ENCODE measurements around the gene DDX42. TPM values are rescaled to one million over a fixed set of nuclear protein-coding genes. Genes with fewer than 3 reads are reported as not detected.

Gene DDX42
- total RNA-seq, 1 experiment from 2014 or later = 184 TPM

DNA sequence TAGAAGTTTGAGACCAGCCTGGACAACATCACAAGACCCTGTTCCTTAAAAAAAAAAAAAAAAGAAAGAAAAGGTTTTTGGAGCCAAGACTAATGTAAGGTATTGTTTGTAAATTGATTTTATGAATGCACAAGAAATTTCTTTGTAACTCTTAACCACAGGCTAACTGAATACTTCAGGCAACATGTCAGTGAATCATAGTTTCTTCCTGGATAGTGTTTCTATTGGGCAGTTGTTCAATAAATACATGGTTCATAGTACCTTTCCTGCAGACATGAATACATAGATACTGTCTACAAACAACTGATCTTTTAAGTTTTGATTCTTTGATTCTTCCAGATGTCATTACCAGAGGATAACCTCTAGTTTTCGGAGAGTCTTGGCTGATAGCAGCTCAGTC is 11.6 kb downstream of the DDX42 start:
- no peak overlapping the region for H2BK120ac ChIP-seq (ENCODE audit: low read depth, low read length, poor library complexity, severe bottlenecking)
- no peak overlapping the region for H4K91ac ChIP-seq (ENCODE audit: insufficient read length, low read depth, low read length)
- no peak overlapping the region for H2AFZ ChIP-seq (ENCODE audit: low read length)
- no peak overlapping the region for H3K4me3 Mint-ChIP-seq
- peaks cover 2% of the 10 kb centered on the region for H4K20me1 ChIP-seq (ENCODE audit: control insufficient read depth, insufficient read depth, insufficient read length)
- H4K8ac ChIP-seq (replicated peaks; ENCODE audit: insufficient read length, low read depth, low read length) = no peak overlapping the region
- H3K79me2 ChIP-seq (ENCODE audit: insufficient read depth, low read length) = peaks cover 29% of the 10 kb centered on the region
- H2BK12ac ChIP-seq (ENCODE audit: insufficient read length, low read depth, low read length) = no peak overlapping the region
- H3K4ac ChIP-seq (ENCODE audit: low read depth, low read length) = no peak overlapping the region
- no peaks in the 10 kb centered on the region for H3K27me3 ChIP-seq (ENCODE audit: insufficient read depth, low read length)
- peaks cover 7% of the 10 kb centered on the region for H3K79me1 ChIP-seq (ENCODE audit: insufficient read depth, low read depth, low read length, poor library complexity, severe bottlenecking)
- H3K27ac Mint-ChIP-seq = no peak overlapping the region
- H3K14ac ChIP-seq (ENCODE audit: insufficient read depth, low read length) = no peak overlapping the region
- DNase-seq = no peak
- H3K36me3 Mint-ChIP-seq (ENCODE audit: insufficient read depth in 1 of 3, low read depth in 3 of 3) = peaks cover 12 to 61% (median 36%) of the 10 kb centered on the region in 3 experiments; a peak in 6 of 7 replicates
- H3K9me3 ChIP-seq (ENCODE audit: control insufficient read depth, low read depth, low read length) = no peaks in the 10 kb centered on the region
- no peak overlapping the region for H2BK15ac ChIP-seq (ENCODE audit: low read depth, low read length)
- TF ChIP-seq, protein P1, sequence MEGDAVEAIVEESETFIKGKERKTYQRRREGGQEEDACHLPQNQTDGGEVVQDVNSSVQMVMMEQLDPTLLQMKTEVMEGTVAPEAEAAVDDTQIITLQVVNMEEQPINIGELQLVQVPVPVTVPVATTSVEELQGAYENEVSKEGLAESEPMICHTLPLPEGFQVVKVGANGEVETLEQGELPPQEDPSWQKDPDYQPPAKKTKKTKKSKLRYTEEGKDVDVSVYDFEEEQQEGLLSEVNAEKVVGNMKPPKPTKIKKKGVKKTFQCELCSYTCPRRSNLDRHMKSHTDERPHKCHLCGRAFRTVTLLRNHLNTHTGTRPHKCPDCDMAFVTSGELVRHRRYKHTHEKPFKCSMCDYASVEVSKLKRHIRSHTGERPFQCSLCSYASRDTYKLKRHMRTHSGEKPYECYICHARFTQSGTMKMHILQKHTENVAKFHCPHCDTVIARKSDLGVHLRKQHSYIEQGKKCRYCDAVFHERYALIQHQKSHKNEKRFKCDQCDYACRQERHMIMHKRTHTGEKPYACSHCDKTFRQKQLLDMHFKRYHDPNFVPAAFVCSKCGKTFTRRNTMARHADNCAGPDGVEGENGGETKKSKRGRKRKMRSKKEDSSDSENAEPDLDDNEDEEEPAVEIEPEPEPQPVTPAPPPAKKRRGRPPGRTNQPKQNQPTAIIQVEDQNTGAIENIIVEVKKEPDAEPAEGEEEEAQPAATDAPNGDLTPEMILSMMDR (conservative IDR thresholded peaks at IDR 0.05) = no peak
- no CpG with 5 or more reads among the region's 1 CpG for WGBS (ENCODE audit: extremely low coverage, insufficient read length, low lambda C conversion rate)
- H2BK5ac ChIP-seq (ENCODE audit: insufficient read length, low read length) = no peak overlapping the region
- H3T11ph ChIP-seq (ENCODE audit: low read length) = no peak overlapping the region
- no peak overlapping the region for H3K56ac ChIP-seq (ENCODE audit: insufficient read length, low read depth, low read length)
- H3K9ac ChIP-seq (ENCODE audit: extremely low read depth, insufficient read length, low read length) = no peak overlapping the region
- H3K23ac ChIP-seq (ENCODE audit: insufficient read length, low read depth, low read length) = no peak overlapping the region
- 0 out of 4 replicates have a peak, but pooled peaks cover 0 to 2% of the 10 kb centered on the region in 2 experiments for H3K4me1 Mint-ChIP-seq
- no peak overlapping the region for H3K27ac ChIP-seq (ENCODE audit: insufficient read length, low read depth, low read length)
- H3K23me2 ChIP-seq (ENCODE audit: insufficient read length, low read depth, low read length, poor library complexity, severe bottlenecking) = no peaks in the 10 kb centered on the region
- H3K4me1 ChIP-seq (ENCODE audit: insufficient read depth, low read length) = no peaks in the 10 kb centered on the region
- no peak overlapping the region for H3K4me2 ChIP-seq (ENCODE audit: insufficient read depth, insufficient read length, low read length)
- no peak overlapping the region for H2AK5ac ChIP-seq (ENCODE audit: insufficient read length, low read length)
- H4K5ac ChIP-seq (ENCODE audit: insufficient read length, low read depth, low read length) = no peak overlapping the region
- H3K9me3 Mint-ChIP-seq = no peaks in the 10 kb centered on the region
- H2BK20ac ChIP-seq (ENCODE audit: low read depth, low read length, poor library complexity, severe bottlenecking) = no peak overlapping the region
- H3K18ac ChIP-seq (ENCODE audit: insufficient read length, low read depth, low read length) = no peak overlapping the region
- no peaks in the 10 kb centered on the region for H3K27me3 Mint-ChIP-seq (ENCODE audit: low read depth)
